Measurements from ENCODE around the gene ARHGAP1. TPM values are rescaled to one million over a fixed set of nuclear protein-coding genes. Genes with fewer than 3 reads are reported as not detected.

ARHGAP1 gene
- total and polyA plus RNA-seq, 2 of the 13 experiments (the other 11 are each of a cell fraction or from before 2014, with no cell fraction given) = 18.6 to 30.3 TPM

GRCh38 chr11:46719048-46719542 lies 18.7 kb upstream of the ARHGAP1 start, which contains the start of gene F2 (continued):
- TF ChIP-seq ARHGAP35 (CRISPR knock-in tag; IDR thresholded peaks at IDR 0.05; ENCODE audit: borderline replicate concordance) (0 out of 2 replicates have a peak, but pooled peaks have one; percentile 18), ZBTB8A (CRISPR knock-in tag; IDR thresholded peaks at IDR 0.05; ENCODE audit: borderline replicate concordance, low read depth) (no peak), ZNF672 (CRISPR knock-in tag; IDR thresholded peaks at IDR 0.05) (no peak), ZNF468 (CRISPR knock-in tag; IDR thresholded peaks at IDR 0.05) (no peak), NKX3-1 (CRISPR knock-in tag; IDR thresholded peaks at IDR 0.05) (no peak), ZZZ3 (CRISPR knock-in tag; IDR thresholded peaks at IDR 0.05; ENCODE audit: borderline replicate concordance) (no peak), SKI (IDR thresholded peaks at IDR 0.05; ENCODE audit: partially characterized antibody) (peak; percentile 49), SP140L (CRISPR knock-in tag; IDR thresholded peaks at IDR 0.05; ENCODE audit: borderline replicate concordance) (no peak), GZF1 (CRISPR knock-in tag; IDR thresholded peaks at IDR 0.05) (peak; percentile 41; the same call in 1 of the 2 replicates), NCOA5 (CRISPR knock-in tag; IDR thresholded peaks at IDR 0.05) (no peak), ZNF30 (CRISPR knock-in tag; IDR thresholded peaks at IDR 0.05) (no peak), PRDM4 (CRISPR knock-in tag; IDR thresholded peaks at IDR 0.05; ENCODE audit: borderline replicate concordance) (no peak), ZNF362 (CRISPR knock-in tag; IDR thresholded peaks at IDR 0.05; ENCODE audit: borderline replicate concordance) (no peak; the same call in 1 of the 2 replicates), ZNF547 (CRISPR knock-in tag; IDR thresholded peaks at IDR 0.05) (no peak), ZNF619 (CRISPR knock-in tag; IDR thresholded peaks at IDR 0.05) (no peak), PPARG (CRISPR knock-in tag; conservative IDR thresholded peaks at IDR 0.05) (peak; percentile 91), SNRNP70 (IDR thresholded peaks at IDR 0.05; ENCODE audit: low read depth, low read length) (no peak), ZNF788 (CRISPR knock-in tag; IDR thresholded peaks at IDR 0.05; ENCODE audit: borderline replicate concordance) (no peak), ZC3H13 (CRISPR knock-in tag; IDR thresholded peaks at IDR 0.05) (0 out of 2 replicates have a peak, but pooled peaks have one; percentile 44), AFF4 (CRISPR knock-in tag; IDR thresholded peaks at IDR 0.05) (peak; percentile 84), ZNF883 (CRISPR knock-in tag; IDR thresholded peaks at IDR 0.05; ENCODE audit: not compliant biosample characterization) (no peak), FOXA3 (CRISPR knock-in tag; IDR thresholded peaks at IDR 0.05) (peak; percentile 88), ZMYM4 (CRISPR knock-in tag; IDR thresholded peaks at IDR 0.05) (peak; percentile 58), YEATS4 (CRISPR knock-in tag; IDR thresholded peaks at IDR 0.05; ENCODE audit: borderline replicate concordance) (peak; percentile 77)

All from HepG2 (cell line).